Measurements from ENCODE around the gene NTF3. TPM values are rescaled to one million over a fixed set of nuclear protein-coding genes. Genes with fewer than 3 reads are reported as not detected.

NTF3 gene
- total RNA-seq, 2 donors from 2014 or later = 1.0 to 1.2 TPM

DNA sequence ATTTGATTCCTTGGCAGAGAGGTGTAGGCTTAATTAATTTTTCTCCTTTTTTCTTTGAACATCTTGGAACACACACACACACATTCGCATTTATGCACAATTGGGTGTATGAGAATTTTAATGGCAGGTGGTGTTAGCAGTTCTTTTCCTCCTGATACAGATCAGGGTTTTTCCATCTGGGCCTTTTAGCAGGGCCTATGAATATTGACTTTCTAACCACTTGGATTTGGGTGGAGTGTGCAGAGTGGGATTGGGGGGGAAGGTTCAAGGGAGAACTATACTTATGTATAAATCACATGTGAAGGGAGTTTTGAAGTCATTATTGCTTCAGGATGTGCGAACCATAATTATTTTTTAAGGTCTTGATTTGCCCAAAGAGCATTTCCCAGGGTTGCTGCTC lies 28.9 kb downstream of the NTF3 start:
- no peak for TF ChIP-seq POLR2A (IDR thresholded peaks at IDR 0.05)
- no peak for TF ChIP-seq POLR2AphosphoS5 (IDR thresholded peaks at IDR 0.05)
- TF ChIP-seq, protein P1, sequence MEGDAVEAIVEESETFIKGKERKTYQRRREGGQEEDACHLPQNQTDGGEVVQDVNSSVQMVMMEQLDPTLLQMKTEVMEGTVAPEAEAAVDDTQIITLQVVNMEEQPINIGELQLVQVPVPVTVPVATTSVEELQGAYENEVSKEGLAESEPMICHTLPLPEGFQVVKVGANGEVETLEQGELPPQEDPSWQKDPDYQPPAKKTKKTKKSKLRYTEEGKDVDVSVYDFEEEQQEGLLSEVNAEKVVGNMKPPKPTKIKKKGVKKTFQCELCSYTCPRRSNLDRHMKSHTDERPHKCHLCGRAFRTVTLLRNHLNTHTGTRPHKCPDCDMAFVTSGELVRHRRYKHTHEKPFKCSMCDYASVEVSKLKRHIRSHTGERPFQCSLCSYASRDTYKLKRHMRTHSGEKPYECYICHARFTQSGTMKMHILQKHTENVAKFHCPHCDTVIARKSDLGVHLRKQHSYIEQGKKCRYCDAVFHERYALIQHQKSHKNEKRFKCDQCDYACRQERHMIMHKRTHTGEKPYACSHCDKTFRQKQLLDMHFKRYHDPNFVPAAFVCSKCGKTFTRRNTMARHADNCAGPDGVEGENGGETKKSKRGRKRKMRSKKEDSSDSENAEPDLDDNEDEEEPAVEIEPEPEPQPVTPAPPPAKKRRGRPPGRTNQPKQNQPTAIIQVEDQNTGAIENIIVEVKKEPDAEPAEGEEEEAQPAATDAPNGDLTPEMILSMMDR (IDR thresholded peaks at IDR 0.05) = no peak
- intact Hi-C loops (cut with DNase I) = no loop called here
- WGBS = 79% methylated on average over 2 of the region's 2 CpGs
- Histone ChIP-seq H3K27me3 (replicated peaks; ENCODE audit: insufficient read depth) (no peaks in the 10 kb centered on the region), H3K27ac (no peak overlapping the region), H3K4me1 (replicated peaks) (no peaks in the 10 kb centered on the region), H3K9me3 (no peaks in the 10 kb centered on the region), H3K36me3 (no peaks in the 10 kb centered on the region), H3K4me3 (no peak overlapping the region)
- DNase-seq (ENCODE audit: low spot score) = no peak

GRCh38 chr12:5461966-5462365 lies 30.1 kb downstream of the NTF3 start:
- intact Hi-C loops (cut with DNase I) = no loop called here
- WGBS = 100% methylated on average over 1 of the region's 1 CpG

GRCh38 chr12:5464096-5464495 lies 32.2 kb downstream of the NTF3 start:
- Histone ChIP-seq H3K9me3 (no peaks in the 10 kb centered on the region), H3K4me1 (replicated peaks) (no peaks in the 10 kb centered on the region), H3K4me3 (no peak overlapping the region), H3K36me3 (no peaks in the 10 kb centered on the region), H3K27ac (no peak overlapping the region), H3K27me3 (replicated peaks; ENCODE audit: insufficient read depth) (no peaks in the 10 kb centered on the region)
- no peak for DNase-seq (ENCODE audit: low spot score)
- TF ChIP-seq POLR2A (IDR thresholded peaks at IDR 0.05) (no peak), POLR2AphosphoS5 (IDR thresholded peaks at IDR 0.05) (no peak)
- TF ChIP-seq, protein P1 (IDR thresholded peaks at IDR 0.05) = no peak
- 92% methylated on average over 2 of the region's 2 CpGs for WGBS
- intact Hi-C loops (cut with DNase I) = no loop called here

More at GRCh38 chr12:5461966-5462365, 30.1 kb downstream of the NTF3 start:
- Histone ChIP-seq H3K4me3 (no peak overlapping the region), H3K27me3 (replicated peaks; ENCODE audit: insufficient read depth) (no peaks in the 10 kb centered on the region), H3K4me1 (replicated peaks) (no peaks in the 10 kb centered on the region), H3K9me3 (no peaks in the 10 kb centered on the region), H3K27ac (no peak overlapping the region), H3K36me3 (no peaks in the 10 kb centered on the region)
- no peak for DNase-seq (ENCODE audit: low spot score)
- no peak for TF ChIP-seq POLR2AphosphoS5 (IDR thresholded peaks at IDR 0.05)
- TF ChIP-seq POLR2A (IDR thresholded peaks at IDR 0.05) = no peak
- TF ChIP-seq, protein P1 (IDR thresholded peaks at IDR 0.05) = no peak

DNA sequence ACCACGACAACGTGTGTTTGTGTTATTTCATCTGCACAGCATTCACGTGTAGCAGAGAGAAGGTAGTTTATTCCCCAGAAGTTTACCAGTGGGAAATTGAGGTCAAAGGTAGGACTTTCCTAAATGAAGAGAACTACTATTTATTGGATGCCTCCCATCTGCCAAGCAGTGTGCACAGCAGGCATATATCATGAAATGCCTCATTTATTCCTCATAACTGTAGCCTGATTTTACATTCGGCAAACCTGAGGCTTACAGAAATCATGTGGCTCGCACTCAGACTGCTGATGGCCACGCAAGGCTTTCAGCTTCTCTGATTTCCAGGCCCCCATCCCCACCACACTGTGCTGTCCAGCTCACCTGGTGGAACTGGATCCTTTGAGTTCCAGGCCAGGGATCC lies 33.5 kb downstream of the NTF3 start:
- Histone ChIP-seq H3K4me1 (replicated peaks) (no peaks in the 10 kb centered on the region), H3K9me3 (no peaks in the 10 kb centered on the region), H3K27ac (no peak overlapping the region), H3K27me3 (replicated peaks; ENCODE audit: insufficient read depth) (no peaks in the 10 kb centered on the region), H3K36me3 (no peaks in the 10 kb centered on the region), H3K4me3 (no peak overlapping the region)
- intact Hi-C loops (cut with DNase I) = no loop called here
- DNase-seq (ENCODE audit: low spot score) = no peak
- TF ChIP-seq, protein P1 (IDR thresholded peaks at IDR 0.05) = no peak
- no peak for TF ChIP-seq POLR2AphosphoS5 (IDR thresholded peaks at IDR 0.05)
- TF ChIP-seq POLR2A (IDR thresholded peaks at IDR 0.05) = no peak
- WGBS = 84% methylated on average over 6 of the region's 6 CpGs

DNA sequence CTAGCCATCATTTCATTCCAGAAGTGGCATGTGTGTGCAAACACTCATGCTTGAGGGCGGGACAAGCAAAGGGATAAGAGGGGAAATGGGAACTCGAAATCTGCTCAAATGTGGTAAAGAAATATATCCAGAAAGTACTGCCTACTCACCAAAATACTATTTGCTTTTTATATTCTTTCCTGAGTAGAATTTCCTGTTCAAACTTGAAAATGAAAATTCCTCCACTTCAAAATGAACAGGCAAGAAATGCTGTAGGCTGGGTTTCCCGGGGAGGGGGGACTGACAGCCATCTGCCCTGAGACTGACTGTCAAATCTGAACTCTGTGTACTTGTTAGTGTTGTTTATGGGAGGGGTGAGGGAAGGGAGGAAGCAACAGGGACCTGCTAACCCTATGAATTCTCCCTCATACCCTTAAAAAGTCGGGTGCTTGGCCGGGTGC lies 34.6 kb downstream of the NTF3 start:
- H3K27me3 ChIP-seq (replicated peaks; ENCODE audit: insufficient read depth) = no peaks in the 10 kb centered on the region
- no peaks in the 10 kb centered on the region for H3K36me3 ChIP-seq
- H3K4me1 ChIP-seq (replicated peaks) = no peaks in the 10 kb centered on the region
- intact Hi-C loops (cut with DNase I) = no loop called here
- no peak overlapping the region for H3K27ac ChIP-seq
- H3K4me3 ChIP-seq = no peak overlapping the region
- 36% methylated on average over 5 of the region's 5 CpGs for WGBS
- no peaks in the 10 kb centered on the region for H3K9me3 ChIP-seq
- TF ChIP-seq, protein P1 (IDR thresholded peaks at IDR 0.05) = no peak
- TF ChIP-seq POLR2AphosphoS5 (IDR thresholded peaks at IDR 0.05) (no peak), POLR2A (IDR thresholded peaks at IDR 0.05) (no peak)
- no peak for DNase-seq (ENCODE audit: low spot score)

Data from prostate gland (tissue), 2 donors.